GM20431 (cell line): ENCODE results near the gene CDK9.

Experiments used
- in situ Hi-C: fragments of 300-500 bp; cut with MseI, MboI; formaldehyde crosslinking; loops from one replicate; pipeline ENCODE4 v1.15.0; 2020; ENCODE audit warnings: low sequenced_read_pairs; ENCODE audit not compliant: unreplicated experiment

CDK9 gene

GRCh38 chr9:127796225-127796813 lies 10.5 kb downstream of the CDK9 start:
- in situ Hi-C loops = no loop called here

GRCh38 chr9:127796852-127797370 lies 11.1 kb downstream of the CDK9 start:
- in situ Hi-C loops = no loop called here

- in situ Hi-C loops = no loop called here
These were observed 16.2 kb downstream of the CDK9 start for GRCh38 chr9:127801955-127802575.

- in situ Hi-C loops = no loop called here
These were observed 17.0 kb downstream of the CDK9 start, which contains the start of gene FPGS for GRCh38 chr9:127802576-127803443. FPGS (plus strand) TSS chr9:127802882; CDS start chr9:127802925, 43 bp downstream.

- in situ Hi-C loops = no loop called here
These were observed 17.9 kb downstream of the CDK9 start for GRCh38 chr9:127803507-127804352.

- in situ Hi-C loops = no loop called here
These were observed 19.8 kb downstream of the CDK9 start for GRCh38 chr9:127805620-127806019.

GRCh38 chr9:127806871-127807270 lies 21.0 kb downstream of the CDK9 start:
- in situ Hi-C loops = no loop called here

- in situ Hi-C loops = no loop called here
These were observed 22.6 kb downstream of the CDK9 start for GRCh38 chr9:127808347-127809001.

- in situ Hi-C loops = no loop called here
These were observed 23.2 kb downstream of the CDK9 start for GRCh38 chr9:127809002-127809539.

- in situ Hi-C loops = no loop called here
These were observed 23.9 kb downstream of the CDK9 start for GRCh38 chr9:127809540-127810377.

- in situ Hi-C loops = no loop called here
These were observed 24.7 kb downstream of the CDK9 start for GRCh38 chr9:127810378-127811187.

GRCh38 chr9:127812011-127812410 lies 26.2 kb downstream of the CDK9 start:
- in situ Hi-C loops = no loop called here

- in situ Hi-C loops = no loop called here
These were observed 27.3 kb downstream of the CDK9 start for GRCh38 chr9:127812936-127813675.

- in situ Hi-C loops = no loop called here
These were observed 27.9 kb downstream of the CDK9 start for GRCh38 chr9:127813686-127814226.

GRCh38 chr9:127814619-127815511 lies 29.0 kb downstream of the CDK9 start:
- in situ Hi-C loops = no loop called here
